ENCODE results near the gene PAX8.

DNA sequence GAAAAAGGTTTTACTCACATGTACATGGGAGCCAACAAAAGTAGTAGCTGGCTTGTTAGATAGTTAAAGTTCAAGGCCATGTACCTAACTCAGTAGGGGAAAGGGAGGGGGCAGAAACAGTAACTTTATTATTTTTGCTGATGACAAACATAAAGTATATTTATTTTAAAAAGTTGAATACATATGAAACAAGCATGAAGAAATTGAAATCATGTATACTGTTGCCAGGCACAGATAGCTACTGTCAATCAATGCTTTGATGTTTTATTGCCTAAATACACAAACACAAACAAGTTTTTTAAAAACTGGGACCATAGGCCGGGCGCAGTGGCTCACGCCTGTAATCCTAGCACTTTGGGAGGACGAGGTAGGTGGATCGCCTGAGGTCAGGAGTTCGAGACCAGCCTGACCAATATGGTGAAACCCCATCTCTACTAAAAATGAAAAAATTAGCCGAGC is 112.5 kb downstream of the PAX8 start:
- TF ChIP-seq, protein P1, sequence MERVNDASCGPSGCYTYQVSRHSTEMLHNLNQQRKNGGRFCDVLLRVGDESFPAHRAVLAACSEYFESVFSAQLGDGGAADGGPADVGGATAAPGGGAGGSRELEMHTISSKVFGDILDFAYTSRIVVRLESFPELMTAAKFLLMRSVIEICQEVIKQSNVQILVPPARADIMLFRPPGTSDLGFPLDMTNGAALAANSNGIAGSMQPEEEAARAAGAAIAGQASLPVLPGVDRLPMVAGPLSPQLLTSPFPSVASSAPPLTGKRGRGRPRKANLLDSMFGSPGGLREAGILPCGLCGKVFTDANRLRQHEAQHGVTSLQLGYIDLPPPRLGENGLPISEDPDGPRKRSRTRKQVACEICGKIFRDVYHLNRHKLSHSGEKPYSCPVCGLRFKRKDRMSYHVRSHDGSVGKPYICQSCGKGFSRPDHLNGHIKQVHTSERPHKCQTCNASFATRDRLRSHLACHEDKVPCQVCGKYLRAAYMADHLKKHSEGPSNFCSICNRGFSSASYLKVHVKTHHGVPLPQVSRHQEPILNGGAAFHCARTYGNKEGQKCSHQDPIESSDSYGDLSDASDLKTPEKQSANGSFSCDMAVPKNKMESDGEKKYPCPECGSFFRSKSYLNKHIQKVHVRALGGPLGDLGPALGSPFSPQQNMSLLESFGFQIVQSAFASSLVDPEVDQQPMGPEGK (CRISPR knock-in tag; IDR thresholded peaks at IDR 0.05; ENCODE audit: borderline replicate concordance), result no peak
- TF ChIP-seq OSR1 (CRISPR knock-in tag; IDR thresholded peaks at IDR 0.05) (no peak), RARB (CRISPR knock-in tag; IDR thresholded peaks at IDR 0.05) (no peak), ZNF8 (CRISPR knock-in tag; IDR thresholded peaks at IDR 0.05) (no peak), ZFP3 (CRISPR knock-in tag; IDR thresholded peaks at IDR 0.05) (no peak), CSDC2 (CRISPR knock-in tag; IDR thresholded peaks at IDR 0.05) (no peak), ZFP30 (CRISPR knock-in tag; IDR thresholded peaks at IDR 0.05) (no peak), ZNF70 (CRISPR knock-in tag; IDR thresholded peaks at IDR 0.05) (no peak), BACH2 (CRISPR knock-in tag; IDR thresholded peaks at IDR 0.05; ENCODE audit: borderline replicate concordance) (no peak), ISL1 (CRISPR knock-in tag; IDR thresholded peaks at IDR 0.05) (no peak)
- TF ChIP-seq, protein P2, sequence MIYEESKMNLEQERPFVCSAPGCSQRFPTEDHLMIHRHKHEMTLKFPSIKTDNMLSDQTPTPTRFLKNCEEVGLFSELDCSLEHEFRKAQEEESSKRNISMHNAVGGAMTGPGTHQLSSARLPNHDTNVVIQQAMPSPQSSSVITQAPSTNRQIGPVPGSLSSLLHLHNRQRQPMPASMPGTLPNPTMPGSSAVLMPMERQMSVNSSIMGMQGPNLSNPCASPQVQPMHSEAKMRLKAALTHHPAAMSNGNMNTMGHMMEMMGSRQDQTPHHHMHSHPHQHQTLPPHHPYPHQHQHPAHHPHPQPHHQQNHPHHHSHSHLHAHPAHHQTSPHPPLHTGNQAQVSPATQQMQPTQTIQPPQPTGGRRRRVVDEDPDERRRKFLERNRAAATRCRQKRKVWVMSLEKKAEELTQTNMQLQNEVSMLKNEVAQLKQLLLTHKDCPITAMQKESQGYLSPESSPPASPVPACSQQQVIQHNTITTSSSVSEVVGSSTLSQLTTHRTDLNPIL (CRISPR knock-in tag; IDR thresholded peaks at IDR 0.05; ENCODE audit: low read depth), result no peak
- TF ChIP-seq, protein P3, sequence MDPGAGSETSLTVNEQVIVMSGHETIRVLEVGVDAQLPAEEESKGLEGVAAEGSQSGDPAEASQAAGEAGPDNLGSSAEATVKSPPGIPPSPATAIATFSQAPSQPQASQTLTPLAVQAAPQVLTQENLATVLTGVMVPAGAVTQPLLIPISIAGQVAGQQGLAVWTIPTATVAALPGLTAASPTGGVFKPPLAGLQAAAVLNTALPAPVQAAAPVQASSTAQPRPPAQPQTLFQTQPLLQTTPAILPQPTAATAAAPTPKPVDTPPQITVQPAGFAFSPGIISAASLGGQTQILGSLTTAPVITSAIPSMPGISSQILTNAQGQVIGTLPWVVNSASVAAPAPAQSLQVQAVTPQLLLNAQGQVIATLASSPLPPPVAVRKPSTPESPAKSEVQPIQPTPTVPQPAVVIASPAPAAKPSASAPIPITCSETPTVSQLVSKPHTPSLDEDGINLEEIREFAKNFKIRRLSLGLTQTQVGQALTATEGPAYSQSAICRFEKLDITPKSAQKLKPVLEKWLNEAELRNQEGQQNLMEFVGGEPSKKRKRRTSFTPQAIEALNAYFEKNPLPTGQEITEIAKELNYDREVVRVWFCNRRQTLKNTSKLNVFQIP (CRISPR knock-in tag; IDR thresholded peaks at IDR 0.05; ENCODE audit: borderline replicate concordance, low read depth), result no peak
- TF ChIP-seq, protein P4, sequence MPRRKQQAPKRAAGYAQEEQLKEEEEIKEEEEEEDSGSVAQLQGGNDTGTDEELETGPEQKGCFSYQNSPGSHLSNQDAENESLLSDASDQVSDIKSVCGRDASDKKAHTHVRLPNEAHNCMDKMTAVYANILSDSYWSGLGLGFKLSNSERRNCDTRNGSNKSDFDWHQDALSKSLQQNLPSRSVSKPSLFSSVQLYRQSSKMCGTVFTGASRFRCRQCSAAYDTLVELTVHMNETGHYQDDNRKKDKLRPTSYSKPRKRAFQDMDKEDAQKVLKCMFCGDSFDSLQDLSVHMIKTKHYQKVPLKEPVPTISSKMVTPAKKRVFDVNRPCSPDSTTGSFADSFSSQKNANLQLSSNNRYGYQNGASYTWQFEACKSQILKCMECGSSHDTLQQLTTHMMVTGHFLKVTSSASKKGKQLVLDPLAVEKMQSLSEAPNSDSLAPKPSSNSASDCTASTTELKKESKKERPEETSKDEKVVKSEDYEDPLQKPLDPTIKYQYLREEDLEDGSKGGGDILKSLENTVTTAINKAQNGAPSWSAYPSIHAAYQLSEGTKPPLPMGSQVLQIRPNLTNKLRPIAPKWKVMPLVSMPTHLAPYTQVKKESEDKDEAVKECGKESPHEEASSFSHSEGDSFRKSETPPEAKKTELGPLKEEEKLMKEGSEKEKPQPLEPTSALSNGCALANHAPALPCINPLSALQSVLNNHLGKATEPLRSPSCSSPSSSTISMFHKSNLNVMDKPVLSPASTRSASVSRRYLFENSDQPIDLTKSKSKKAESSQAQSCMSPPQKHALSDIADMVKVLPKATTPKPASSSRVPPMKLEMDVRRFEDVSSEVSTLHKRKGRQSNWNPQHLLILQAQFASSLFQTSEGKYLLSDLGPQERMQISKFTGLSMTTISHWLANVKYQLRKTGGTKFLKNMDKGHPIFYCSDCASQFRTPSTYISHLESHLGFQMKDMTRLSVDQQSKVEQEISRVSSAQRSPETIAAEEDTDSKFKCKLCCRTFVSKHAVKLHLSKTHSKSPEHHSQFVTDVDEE (CRISPR knock-in tag; IDR thresholded peaks at IDR 0.05), result no peak
